SK-N-DZ (cell line): ENCODE measurements around the gene TGFBI.
"Not testable (repeated sequence)": the region's sequence is repeated elsewhere in the genome, so short reads cannot be mapped to it uniquely, and the experiment has no call there.

Experiments
- DNase-seq: peaks from one replicate; pipeline ENCODE4 v3.0.0-alpha.2; 2015; ENCODE audit warnings: low spot score

Gene TGFBI

GRCh38 chr5:136045026-136045425 is 16.2 kb downstream of the TGFBI start:
- DNase-seq, result not testable (repeated sequence)

- no peak for DNase-seq
These were observed 17.5 kb downstream of the TGFBI start for GRCh38 chr5:136046246-136046645.

- no peak for DNase-seq
These were observed 19.1 kb downstream of the TGFBI start for GRCh38 chr5:136047858-136048257.

GRCh38 chr5:136048966-136049365 is 20.2 kb downstream of the TGFBI start:
- DNase-seq, result no peak

GRCh38 chr5:136051486-136052220 is 22.9 kb downstream of the TGFBI start:
- no peak for DNase-seq

GRCh38 chr5:136052692-136053335 is 24.0 kb downstream of the TGFBI start:
- no peak for DNase-seq

- no peak for DNase-seq
These were observed 24.8 kb downstream of the TGFBI start for GRCh38 chr5:136053336-136054141.

- no peak for DNase-seq
These were observed 25.6 kb downstream of the TGFBI start for GRCh38 chr5:136054142-136055019.

GRCh38 chr5:136055612-136056309 is 27.0 kb downstream of the TGFBI start:
- DNase-seq, result no peak

- no peak for DNase-seq
These were observed 27.5 kb downstream of the TGFBI start for GRCh38 chr5:136056336-136056735.

- DNase-seq, result no peak
These were observed 28.1 kb downstream of the TGFBI start for GRCh38 chr5:136056771-136057335.

- DNase-seq, result no peak
These were observed 28.7 kb downstream of the TGFBI start for GRCh38 chr5:136057401-136058038.

- DNase-seq, result no peak
These were observed 29.5 kb downstream of the TGFBI start for GRCh38 chr5:136058039-136058971.

- DNase-seq, result no peak
These were observed 30.2 kb downstream of the TGFBI start for GRCh38 chr5:136058972-136059354.

GRCh38 chr5:136060963-136061362 is 32.2 kb downstream of the TGFBI start:
- no peak for DNase-seq

- no peak for DNase-seq
These were observed 33.0 kb downstream of the TGFBI start for GRCh38 chr5:136061630-136062365.

- DNase-seq, result peak; percentile 5
These were observed 33.8 kb downstream of the TGFBI start for GRCh38 chr5:136062366-136063274.
